Fibroblast of lung (primary cell): ENCODE data around the gene HOXC11. TPM values are rescaled to one million over a fixed set of nuclear protein-coding genes. Genes with fewer than 3 reads are reported as not detected.

Experiments
- DNase-seq, 2 donors: peaks; one replicate each; pipeline versions ENCODE4 v3.0.0 to v3.0.0-alpha.2; 2010; ENCODE audit warnings: low read depth in 2 of 2
- H2AFZ ChIP-seq: 2 replicates; pipeline ENCODE4 v1.5.1; 2012; ENCODE audit warnings: low read length, control low read depth, inconsistent platforms
- H3K27ac ChIP-seq: 2 replicates; pipeline ENCODE4 v1.5.1; 2011; ENCODE audit warnings: low read length, control low read depth; ENCODE audit not compliant: insufficient read depth
- H3K27me3 ChIP-seq: 2 replicates; pipeline ENCODE4 v1.5.1; 2011; ENCODE audit warnings: mild to moderate bottlenecking, low read length; ENCODE audit not compliant: control insufficient read depth, insufficient read depth
- H3K36me3 ChIP-seq: 2 replicates; pipeline ENCODE4 v1.5.1; 2011; ENCODE audit warnings: low read length; ENCODE audit not compliant: control insufficient read depth, insufficient read depth
- H3K4me1 ChIP-seq: 2 replicates; pipeline ENCODE4 v1.5.1; 2011; ENCODE audit warnings: low read length; ENCODE audit not compliant: control insufficient read depth, insufficient read depth; ENCODE audit errors: extremely low read depth
- H3K4me2 ChIP-seq: 2 replicates; pipeline ENCODE4 v1.5.1; 2011; ENCODE audit warnings: low read length, control low read depth; ENCODE audit not compliant: insufficient read depth; ENCODE audit errors: extremely low read depth
- H3K4me3 ChIP-seq, 4 experiments: fragments of 200-600 bp in 1 of 4; sonication (generic) in 1 of 4; replicated peaks in 1 of 4; 2 replicates each; pipeline ENCODE4 v1.5.1; 2011 to 2016; ENCODE audit warnings: low read length in 4 of 4, low read depth in 3 of 4, mild to moderate bottlenecking in 3 of 4, control low read depth in 2 of 4, inconsistent platforms in 1 of 4, mixed read lengths in 1 of 4; ENCODE audit not compliant: insufficient read depth in 1 of 4; ENCODE audit errors: control extremely low read depth in 1 of 4
- H3K79me2 ChIP-seq: 2 replicates; pipeline ENCODE4 v1.5.1; 2012; ENCODE audit warnings: mild to moderate bottlenecking, low read length, inconsistent platforms; ENCODE audit not compliant: control insufficient read depth, insufficient read depth
- H3K9ac ChIP-seq: 2 replicates; pipeline ENCODE4 v1.5.1; 2011; ENCODE audit warnings: mild to moderate bottlenecking, low read length, control low read depth; ENCODE audit not compliant: insufficient read depth
- H3K9me3 ChIP-seq: 2 replicates; pipeline ENCODE4 v1.5.1; 2012; ENCODE audit warnings: low read depth, low read length; ENCODE audit not compliant: control insufficient read depth, insufficient read depth
- H4K20me1 ChIP-seq: 2 replicates; pipeline ENCODE4 v1.5.1; 2011; ENCODE audit warnings: low read length; ENCODE audit not compliant: control insufficient read depth, insufficient read depth; ENCODE audit errors: extremely low read depth
- EZH2 ChIP-seq: IDR thresholded peaks from 2 replicates; pipeline ENCODE4 v1.5.1; 2012; ENCODE audit warnings: low read length, control low read depth, mild to moderate bottlenecking; ENCODE audit errors: missing control alignments
- polyA plus RNA-seq, 2 donors: library from polyadenylated mRNA; depleted of rRNA in 1 of 2; stranded (reverse) in 1 of 2; unstranded in 1 of 2; fragments of >200 nt; gene quantifications; 2 replicates each; pipeline ENCODE4 v1.2.1, GENCODE V29; 2011 to 2012; ENCODE audit warnings: missing spikeins in 1 of 2
- total RNA-seq: library from RNA; depleted of rRNA; stranded (reverse); fragments of >200 nt; gene quantifications from 2 replicates; pipeline ENCODE4 v1.2.1, GENCODE V29; 2014
- TF ChIP-seq, protein P1 (sequence below), 2 donors: IDR thresholded peaks in 1 of 2; conservative IDR thresholded peaks in 1 of 2; 1 replicate in 1 of 2; 2 replicates in 1 of 2; pipeline ENCODE4 v1.5.1; 2011 to 2012; ENCODE audit warnings: low read length in 2 of 2, control low read depth in 1 of 2, inconsistent platforms in 1 of 2, low read depth in 1 of 2, mild to moderate bottlenecking in 1 of 2

HOXC11 gene
- total and polyA plus RNA-seq, 2 donors (not counting 1 experiment from before 2014, with no cell fraction given): not detected

- no peaks in the 10 kb centered on the region for H3K4me1 ChIP-seq
- H3K27me3 ChIP-seq: peaks cover 93% of the 10 kb centered on the region
- H4K20me1 ChIP-seq: no peaks in the 10 kb centered on the region
- no peak overlapping the region for H2AFZ ChIP-seq
- no peak overlapping the region for H3K4me3 ChIP-seq
- no peaks in the 10 kb centered on the region for H3K9me3 ChIP-seq
- no peak overlapping the region for H3K9ac ChIP-seq
- no peak for TF ChIP-seq EZH2
- TF ChIP-seq, protein P1, sequence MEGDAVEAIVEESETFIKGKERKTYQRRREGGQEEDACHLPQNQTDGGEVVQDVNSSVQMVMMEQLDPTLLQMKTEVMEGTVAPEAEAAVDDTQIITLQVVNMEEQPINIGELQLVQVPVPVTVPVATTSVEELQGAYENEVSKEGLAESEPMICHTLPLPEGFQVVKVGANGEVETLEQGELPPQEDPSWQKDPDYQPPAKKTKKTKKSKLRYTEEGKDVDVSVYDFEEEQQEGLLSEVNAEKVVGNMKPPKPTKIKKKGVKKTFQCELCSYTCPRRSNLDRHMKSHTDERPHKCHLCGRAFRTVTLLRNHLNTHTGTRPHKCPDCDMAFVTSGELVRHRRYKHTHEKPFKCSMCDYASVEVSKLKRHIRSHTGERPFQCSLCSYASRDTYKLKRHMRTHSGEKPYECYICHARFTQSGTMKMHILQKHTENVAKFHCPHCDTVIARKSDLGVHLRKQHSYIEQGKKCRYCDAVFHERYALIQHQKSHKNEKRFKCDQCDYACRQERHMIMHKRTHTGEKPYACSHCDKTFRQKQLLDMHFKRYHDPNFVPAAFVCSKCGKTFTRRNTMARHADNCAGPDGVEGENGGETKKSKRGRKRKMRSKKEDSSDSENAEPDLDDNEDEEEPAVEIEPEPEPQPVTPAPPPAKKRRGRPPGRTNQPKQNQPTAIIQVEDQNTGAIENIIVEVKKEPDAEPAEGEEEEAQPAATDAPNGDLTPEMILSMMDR (conservative IDR thresholded peaks at IDR 0.05 in 1 of 2, IDR thresholded peaks at IDR 0.05 in 1 of 2; ENCODE audit: low read depth in 1 of 2, low read length in 2 of 2): no peak
- H3K79me2 ChIP-seq: no peaks in the 10 kb centered on the region
- no peak for DNase-seq
- H3K36me3 ChIP-seq: no peaks in the 10 kb centered on the region
- no peak overlapping the region for H3K27ac ChIP-seq
- H3K4me2 ChIP-seq: no peak overlapping the region
Measured at GRCh38 chr12:53958128-53958527, 14.8 kb upstream of the HOXC11 start.

- peaks cover 93% of the 10 kb centered on the region for H3K27me3 ChIP-seq
- no peaks in the 10 kb centered on the region for H3K4me1 ChIP-seq
- no peaks in the 10 kb centered on the region for H4K20me1 ChIP-seq
- no peak overlapping the region for H3K4me3 ChIP-seq
- DNase-seq: no peak
- no peaks in the 10 kb centered on the region for H3K9me3 ChIP-seq
- H3K79me2 ChIP-seq: no peaks in the 10 kb centered on the region
- H3K36me3 ChIP-seq: no peaks in the 10 kb centered on the region
- H2AFZ ChIP-seq: no peak overlapping the region
- no peak overlapping the region for H3K27ac ChIP-seq
- TF ChIP-seq EZH2: no peak
- TF ChIP-seq, protein P1 (conservative IDR thresholded peaks at IDR 0.05 in 1 of 2, IDR thresholded peaks at IDR 0.05 in 1 of 2; ENCODE audit: low read depth in 1 of 2, low read length in 2 of 2): no peak
- no peak overlapping the region for H3K9ac ChIP-seq
- H3K4me2 ChIP-seq: no peak overlapping the region
Measured at GRCh38 chr12:53959314-53959713, 13.6 kb upstream of the HOXC11 start.

DNA sequence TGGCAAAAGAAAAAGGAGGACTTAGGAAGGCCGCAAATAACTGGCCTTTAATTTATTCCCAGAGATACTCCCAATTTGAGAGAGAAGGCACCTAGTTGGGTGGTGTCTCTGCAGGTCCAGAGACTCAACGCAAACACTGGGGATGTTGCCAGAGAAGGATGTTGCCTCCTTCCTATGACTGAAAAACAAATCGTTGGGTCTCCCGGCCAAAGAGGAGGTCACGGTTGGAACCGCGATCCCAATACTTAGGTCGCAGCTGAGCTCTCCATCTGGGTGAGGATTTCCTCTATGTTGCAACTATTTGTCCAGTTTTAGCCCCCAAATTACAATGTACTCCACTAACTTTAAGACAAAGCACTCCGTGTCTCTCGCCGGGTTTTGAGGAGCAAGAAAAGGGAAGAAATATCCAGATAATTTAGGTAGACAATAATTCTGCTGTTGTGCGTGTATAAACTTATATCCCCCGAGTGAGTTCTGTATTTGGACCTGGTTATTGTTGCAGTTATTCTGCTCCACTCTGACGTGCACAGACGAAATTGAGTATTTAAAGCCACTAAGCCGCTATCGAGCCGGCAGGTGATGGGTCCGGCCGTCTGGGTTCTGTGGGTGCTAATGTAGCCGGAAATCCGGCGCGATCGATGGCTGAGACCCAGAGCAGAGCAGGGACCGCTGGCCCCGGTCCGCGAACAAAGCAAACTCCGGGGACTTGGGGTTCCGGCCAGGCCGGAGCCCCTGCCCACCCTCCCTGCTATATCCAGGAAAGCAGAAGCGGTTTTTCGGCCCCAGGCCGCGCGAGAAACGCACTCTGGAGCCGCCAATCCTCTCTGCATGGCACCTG, 12.5 kb upstream of the HOXC11 start:
- no peaks in the 10 kb centered on the region for H3K36me3 ChIP-seq
- no peaks in the 10 kb centered on the region for H3K9me3 ChIP-seq
- no peak for DNase-seq
- no peaks in the 10 kb centered on the region for H4K20me1 ChIP-seq
- no peak overlapping the region for H3K4me2 ChIP-seq
- H3K4me3 ChIP-seq: no peak overlapping the region
- peaks cover 95% of the 10 kb centered on the region for H3K27me3 ChIP-seq
- H3K9ac ChIP-seq: no peak overlapping the region
- no peaks in the 10 kb centered on the region for H3K79me2 ChIP-seq
- no peaks in the 10 kb centered on the region for H3K4me1 ChIP-seq
- H2AFZ ChIP-seq: no peak overlapping the region
- peak; percentile 72 for TF ChIP-seq EZH2
- TF ChIP-seq, protein P1 (conservative IDR thresholded peaks at IDR 0.05 in 1 of 2, IDR thresholded peaks at IDR 0.05 in 1 of 2; ENCODE audit: low read depth in 1 of 2, low read length in 2 of 2): no peak
- H3K27ac ChIP-seq: no peak overlapping the region
